COLO668 (cell line): ENCODE measurements around the gene MRO.
"Not testable (repeated sequence)": the region's sequence is repeated elsewhere in the genome, so short reads cannot be mapped to it uniquely, and the experiment has no call there.

Experiments used
- DNase-seq: peaks from one replicate; lab custom pipeline; 2025; ENCODE audit not compliant: unreplicated experiment; lab: John Stamatoyannopoulos, UW

MRO gene

DNA sequence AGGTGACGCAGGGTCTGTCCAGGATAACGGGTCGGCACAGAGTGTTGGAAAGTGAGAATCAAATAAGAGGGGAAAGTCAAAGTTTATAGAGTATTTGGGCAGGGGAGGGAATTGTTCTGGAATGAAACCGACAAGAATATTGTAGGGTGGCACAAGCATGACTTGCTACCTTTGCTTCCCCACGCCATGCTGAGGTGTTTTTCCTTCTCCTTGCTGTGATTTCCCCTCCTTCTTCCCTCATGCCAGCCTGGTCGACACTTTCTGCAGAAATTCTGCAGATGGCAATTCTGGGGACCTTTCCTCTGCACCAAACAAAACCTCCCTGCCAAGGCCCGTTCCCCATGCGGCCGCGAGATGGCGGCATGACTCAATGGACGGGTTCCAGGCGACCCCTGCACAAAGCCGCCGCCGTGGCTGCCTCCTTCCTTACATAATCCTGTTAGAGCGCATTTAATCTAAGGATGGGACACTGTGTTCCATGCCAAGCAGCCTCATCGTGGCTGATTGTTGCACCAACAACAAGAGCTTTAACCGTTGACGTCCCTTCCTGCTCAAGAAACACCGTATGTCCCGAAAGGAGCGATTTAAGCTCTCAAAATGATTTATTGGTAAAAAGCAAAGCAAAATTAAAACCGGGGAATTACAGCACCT lies at the start of gene MRO:
Gene MRO, minus strand, starts transcription at position 289 of the 651 bp plus-strand sequence. CDS start 10,616 bp downstream, outside the sequence.
- DNase-seq, result peak; percentile 84

DNA sequence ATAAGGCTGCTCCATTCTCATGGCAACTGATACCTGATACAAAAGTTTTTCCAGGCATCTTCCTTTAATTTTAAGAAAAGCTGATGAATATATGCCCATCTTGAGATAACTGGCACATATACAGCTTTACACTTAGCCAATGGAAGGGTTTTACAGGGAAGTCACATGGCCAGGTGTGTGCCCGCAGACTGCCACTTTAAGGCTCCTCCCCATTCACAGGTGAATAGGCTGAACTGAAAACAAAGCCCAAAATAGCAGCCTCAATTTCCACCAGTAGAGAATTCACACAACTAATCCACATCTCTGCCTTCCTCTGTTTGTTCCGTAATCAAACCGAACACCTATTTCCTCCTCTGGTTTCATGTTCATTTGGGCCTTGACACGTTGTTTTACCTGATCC lies 49.3 kb upstream of the MRO start:
- DNase-seq, result no peak

DNA sequence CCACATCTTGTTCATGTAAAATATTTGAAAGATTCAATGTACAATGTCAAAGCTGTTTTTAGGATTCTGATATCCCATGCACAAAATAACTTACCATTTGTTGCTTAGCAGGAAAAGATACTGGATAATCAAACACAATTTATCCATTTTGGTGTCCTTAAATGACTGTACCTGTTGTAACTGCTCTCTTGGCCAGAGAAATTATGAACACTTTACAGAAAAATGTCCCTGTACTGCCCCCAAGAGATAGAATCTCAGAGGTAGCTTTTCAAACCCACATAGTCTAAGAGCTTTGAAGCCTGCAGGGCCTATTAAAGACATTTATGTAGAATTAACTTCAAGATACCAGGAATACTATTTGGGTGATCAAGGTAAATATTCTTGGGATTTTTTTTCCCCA lies 46.9 kb upstream of the MRO start:
- no peak for DNase-seq

DNA sequence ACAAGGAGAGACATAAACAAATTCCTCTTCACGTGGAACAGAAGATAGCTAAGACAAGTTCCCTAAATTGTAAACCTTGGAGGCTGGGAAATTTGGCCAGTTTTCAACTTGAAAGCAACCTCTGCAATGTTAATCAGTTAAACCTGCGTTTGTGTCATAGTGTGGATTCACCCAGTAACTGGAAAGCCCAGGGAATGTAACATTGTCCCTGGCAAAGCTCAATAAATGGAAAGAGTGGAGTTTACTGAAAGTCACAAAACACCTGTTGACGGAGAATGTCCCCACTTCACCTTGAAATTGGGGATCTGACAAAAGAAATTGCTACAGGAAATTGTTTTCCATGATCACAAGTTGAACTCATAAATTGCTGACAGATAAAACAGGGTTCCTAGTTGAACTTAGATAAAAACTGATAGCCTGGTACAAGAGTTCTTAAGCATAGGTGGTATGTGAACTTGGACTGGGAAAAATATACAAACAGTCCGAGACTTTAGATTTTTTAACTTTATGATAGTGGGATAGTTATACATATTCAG lies 44.1 kb upstream of the MRO start:
- DNase-seq, result no peak

DNA sequence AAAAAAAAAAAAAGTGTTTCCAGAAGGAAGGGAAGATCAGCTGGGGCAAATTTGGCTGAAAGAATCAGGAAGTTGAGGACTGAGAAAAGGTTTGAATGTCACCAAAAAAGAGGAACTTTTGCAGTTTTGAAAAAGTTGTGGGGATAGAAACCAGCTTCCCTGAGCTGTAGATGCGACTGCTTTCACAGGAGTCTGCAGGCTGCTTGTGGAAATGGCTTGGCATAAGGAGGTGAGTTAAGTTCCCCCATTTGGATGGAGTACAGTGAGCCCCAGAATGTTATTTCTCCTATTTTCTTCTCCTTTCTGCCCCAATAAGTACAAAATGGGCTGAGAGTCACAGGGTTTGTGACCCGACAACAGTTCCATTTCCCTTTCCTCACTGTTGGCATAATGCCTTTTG lies 42.6 kb upstream of the MRO start:
- DNase-seq, result no peak

DNA sequence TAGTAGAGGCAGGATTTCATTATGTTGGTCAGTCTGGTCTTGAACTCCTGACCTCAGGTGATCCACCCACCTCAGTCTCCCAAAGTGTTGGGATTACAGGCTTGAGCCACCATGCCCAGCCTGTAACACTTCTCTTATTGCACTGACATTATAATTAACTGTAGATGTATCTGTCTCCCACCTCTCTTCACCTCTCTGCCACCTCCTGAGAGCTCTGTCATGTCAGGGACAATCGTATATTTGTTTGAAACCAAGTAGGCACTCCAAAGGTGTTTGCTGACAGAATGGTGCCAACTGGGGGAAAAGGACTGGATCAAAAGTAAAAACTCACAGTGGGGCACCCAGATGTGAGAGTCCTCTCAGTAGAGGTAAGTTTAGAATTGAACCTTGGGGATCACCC lies 41.8 kb upstream of the MRO start:
- no peak for DNase-seq

DNA sequence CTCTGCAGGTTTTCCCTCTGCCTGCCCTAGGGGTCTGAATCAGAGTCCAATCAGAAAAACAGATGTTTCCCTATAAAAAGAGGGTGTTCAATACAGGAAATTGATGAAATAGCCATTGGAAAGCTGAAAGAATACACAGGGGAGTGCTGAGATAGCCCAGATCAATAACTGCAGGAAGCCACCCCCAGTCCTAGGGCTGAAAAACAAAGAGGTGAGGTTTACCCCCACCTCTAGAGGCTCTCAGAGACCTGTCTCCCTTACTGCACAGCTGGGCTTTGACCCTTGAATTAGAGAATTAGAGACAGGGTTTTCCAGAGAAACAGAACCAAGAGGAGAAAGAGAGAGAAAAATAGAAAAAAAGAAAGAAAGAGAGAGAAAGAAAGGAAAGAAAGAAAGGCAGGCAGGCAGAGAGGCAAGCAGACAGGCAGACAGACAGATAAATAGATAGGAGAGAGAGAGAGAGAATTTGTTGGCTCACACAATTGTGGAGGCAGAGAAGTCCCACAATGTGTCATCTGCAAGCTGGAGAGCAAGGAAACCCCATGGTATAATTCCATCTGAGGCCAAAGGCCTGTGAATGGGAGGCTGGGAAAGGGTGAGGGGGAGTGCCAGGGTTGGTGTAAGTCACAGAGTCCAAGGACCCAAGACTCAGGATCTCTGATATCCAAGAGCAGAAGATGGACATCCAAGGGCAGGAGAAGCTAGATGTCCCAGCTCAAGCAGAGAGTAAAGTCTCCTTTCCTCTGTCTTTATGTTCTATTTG lies 40.2 kb upstream of the MRO start:
- no peak for DNase-seq

DNA sequence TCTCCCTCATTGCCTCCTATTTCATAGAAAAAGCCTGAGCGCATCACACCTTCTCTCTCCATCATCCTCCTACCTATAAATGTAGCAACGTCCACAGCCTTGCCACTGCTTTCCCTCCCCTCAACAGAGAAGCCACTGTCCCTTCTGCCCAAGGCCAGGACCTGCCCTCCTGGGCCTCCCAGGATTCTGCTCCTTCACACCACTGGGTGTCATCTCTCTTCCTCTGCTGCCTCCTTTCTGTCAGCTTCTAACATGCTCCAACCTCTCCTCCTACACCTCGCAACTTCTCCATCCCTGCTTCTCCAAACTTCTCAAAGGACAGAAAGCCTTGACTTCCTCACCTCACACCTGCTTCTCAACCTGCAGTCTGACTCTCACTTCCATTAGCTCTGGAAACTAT lies 37.9 kb upstream of the MRO start:
- no peak for DNase-seq

DNA sequence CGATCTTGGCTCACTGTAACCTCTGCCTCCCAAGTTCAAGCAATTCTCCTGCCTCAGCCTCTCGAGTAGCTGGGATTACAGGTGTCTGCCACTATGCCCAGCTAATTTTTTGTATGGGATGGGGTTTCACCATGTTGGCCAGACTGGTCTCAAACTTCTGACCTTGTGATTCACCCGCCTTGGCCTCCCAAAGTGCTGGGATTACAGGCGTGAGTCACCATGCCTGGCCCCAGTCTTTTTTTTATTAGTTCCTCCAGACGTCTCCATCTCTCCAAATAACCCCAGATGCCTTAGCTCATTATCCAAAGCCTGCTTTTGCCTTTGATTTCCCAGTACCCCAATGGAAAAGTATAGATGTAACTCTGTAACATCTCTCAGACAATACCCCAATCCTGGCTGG lies 37.4 kb upstream of the MRO start:
- not testable (repeated sequence) for DNase-seq

DNA sequence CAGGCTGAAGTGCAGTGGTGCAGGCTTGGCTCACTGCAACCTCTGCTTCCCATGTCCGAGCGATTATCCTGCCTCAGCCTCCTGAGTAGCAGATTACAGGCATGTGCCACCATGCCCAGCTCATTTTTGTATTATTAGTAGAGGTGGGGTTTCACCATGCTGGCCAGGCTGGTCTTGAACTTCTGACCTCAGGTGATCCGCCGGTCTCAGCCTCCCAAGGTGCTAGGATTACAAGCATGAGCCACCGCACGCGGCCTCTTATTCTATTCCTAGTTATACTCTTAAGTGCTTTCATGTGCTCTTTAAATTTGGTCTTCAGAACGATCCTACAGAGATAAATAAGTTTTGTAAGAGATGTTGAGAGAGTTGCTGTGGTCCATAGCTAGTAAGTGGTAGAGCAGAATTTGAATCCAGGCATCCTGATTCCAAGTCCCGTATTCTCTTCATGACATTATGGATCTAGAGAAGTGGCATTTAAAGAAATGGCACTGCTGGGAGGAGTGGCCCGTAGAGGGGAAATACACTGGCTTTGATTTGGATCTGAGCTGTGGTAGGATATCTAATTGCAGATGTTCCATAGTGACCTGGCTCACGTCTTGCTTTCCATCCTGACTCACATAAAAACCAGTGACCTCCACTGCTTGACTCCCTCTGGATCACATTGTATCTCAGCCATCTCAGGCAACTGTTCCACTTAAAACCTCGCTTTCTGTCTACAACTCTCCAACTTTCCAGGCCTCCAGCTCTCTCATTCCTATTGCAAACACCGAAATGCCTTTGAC lies 36.4 kb upstream of the MRO start:
- DNase-seq, result no peak

DNA sequence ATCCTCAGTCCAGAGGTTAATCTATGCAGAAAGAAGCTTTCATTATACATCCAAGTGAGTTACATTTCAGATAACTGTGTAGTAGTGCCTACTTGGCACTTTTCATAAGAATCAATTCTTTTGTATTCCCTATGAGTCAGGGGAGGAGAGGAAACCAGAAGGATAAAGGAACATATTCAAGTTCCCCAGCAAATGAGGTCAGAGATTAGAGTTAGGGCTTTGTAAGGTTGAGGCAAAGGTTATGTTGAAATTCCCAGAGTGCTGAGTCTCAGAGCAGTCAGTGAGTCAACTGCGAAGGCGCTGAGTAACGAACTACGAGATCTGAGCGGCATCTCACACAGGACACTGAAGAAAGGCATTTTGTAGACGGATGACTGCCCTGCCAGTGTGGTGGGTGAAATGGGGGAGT lies 34.1 kb upstream of the MRO start:
- no peak for DNase-seq

DNA sequence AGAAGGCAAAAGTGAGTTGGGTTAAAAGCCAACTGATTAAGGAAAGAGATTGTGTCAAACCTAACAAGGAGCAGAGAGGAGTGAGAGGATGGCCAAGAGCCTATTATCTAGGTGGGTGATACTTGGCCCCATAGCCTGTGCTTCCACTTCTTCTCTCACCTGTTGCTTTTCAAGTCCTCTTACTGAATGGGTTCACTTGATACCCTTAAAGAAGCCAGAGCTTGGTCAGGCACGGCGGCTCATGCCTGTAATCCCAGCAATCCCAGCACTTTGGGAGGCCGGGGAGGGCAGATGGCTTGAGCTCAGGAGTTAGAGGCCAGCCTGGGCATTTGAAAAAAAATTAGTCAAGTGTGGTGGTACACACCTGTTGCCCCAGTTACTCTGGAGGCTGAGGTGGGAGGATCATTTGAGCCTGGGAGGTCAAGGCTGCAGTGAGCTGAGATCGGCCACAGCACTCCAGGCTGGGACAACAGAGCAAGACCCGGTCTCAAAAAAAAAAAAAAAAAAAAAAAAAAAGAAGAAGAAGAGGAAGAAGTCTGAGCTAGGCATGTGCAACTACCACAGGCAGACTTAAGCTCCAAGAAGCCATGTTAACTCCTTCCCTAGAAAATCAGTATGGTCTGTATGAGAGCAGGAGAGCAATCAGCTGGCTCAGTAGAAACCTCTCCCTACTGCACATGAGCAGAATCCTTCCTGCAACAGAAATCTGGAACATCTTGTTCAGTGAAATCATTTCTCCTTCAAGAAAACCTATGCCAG lies 30.7 kb upstream of the MRO start:
- no peak for DNase-seq

DNA sequence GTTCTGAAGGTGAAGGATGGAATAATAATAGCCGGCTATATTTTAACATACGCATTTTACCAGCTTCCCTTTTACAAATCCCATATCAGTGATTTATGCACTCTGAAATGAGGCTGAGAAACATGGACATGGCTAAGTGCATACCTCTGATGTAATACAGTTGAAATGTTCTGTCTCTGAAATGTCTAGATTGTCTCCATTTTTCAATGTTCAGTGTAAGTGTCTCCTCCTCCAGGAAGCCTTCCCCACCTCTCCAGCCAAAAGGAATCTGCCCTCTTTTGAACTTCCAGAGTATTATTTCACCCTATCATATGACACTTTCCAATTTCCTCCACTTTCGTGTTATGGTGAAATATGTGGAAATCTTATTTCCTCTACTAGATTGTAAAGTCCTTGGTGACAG lies 29.6 kb upstream of the MRO start:
- DNase-seq, result no peak

DNA sequence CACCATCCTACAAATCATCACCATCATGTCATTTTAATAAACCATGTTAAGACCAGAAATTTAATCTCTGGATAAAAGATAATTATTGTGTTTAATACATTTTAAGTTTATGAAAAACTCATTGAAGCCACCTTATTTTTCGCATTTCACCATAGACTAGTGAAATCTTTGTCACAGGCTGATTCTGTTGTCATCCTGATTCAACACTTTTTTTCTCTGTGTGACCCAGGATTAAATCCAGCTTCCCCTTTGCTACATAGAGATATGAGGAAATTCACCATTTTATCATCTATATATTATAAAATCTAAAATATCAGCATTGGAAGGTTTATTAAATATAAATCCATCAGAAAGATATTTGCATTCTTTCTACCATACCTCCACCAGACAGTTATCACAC lies 29.2 kb upstream of the MRO start:
- no peak for DNase-seq

DNA sequence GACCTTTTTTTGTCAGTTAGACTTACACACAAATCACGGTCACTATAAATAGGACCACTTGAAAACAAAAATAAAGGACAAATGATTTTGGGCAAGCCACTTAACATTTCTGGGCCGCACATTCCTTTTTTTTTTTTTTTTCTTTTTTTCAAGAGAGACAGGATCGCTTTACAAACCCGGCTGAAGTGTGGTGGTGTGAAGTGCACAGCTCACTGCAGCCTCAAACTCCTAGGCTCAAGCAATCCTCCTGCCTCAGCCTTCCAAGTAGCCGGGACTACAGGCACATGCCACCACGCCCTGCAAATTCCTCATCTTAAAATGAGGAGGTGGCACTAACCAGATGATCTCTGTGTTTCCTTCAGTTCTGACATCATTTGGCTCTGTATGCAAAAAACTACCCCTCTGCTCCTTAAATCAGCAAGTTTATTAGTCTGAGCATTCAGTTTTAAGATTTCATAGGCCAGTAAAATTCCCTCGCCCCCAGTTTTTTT lies 28.3 kb upstream of the MRO start:
- DNase-seq, result no peak

DNA sequence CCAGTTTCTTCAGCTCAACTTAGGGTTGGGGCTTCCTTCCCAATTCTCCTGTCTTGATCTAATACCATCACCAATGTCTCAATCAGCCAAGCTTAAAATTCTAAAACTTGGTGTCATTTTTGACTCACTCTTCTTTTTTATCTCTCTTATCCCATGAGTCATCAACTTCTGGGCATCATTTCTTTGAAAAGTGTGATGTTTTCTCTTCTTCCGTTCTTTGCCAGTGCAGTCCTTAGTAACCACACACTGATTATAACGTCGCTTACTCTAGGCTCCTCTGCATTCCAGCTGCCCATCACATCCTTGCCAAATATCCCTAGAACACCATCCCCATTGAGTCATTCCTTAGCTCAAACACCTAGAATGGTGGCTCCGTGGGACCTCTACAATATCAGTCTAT lies 27.4 kb upstream of the MRO start:
- DNase-seq, result no peak

DNA sequence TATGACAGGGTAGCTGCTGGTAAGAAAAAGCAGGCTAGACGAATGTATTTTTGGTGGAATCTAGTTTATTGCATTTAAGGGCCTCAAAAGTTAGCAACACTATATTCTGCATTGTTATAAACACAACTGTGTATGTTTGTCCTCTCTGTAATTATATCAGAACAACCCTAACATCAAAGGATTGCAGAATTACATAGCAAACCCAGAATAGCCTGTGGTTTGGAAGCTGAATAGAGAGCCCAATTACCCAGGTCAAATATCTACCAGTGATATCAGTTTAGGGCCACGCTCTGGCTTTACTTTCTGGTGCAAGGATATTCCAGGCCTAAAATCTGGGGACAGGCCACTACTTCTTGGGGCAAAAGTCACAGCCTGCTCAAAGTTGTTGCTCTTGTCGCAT lies 25.1 kb upstream of the MRO start:
- no peak for DNase-seq

DNA sequence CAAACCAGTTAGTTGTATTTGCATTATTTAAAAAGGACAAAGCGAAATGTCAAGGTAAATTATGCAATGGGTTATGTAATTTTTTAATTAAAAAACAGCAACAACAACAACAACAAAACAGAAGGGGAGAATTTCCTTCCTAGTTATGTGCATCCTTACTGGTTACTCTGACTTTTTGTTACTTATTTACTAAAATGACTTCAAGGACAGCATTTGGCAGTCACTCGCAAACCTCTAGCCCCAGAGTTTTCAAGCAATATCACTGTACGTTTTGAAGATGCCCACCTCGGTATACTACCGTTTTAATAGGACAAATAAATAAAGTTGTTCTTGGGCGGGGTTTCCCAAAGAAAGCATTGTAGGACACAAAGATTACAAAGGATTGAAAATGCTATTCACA lies 24.7 kb upstream of the MRO start:
- DNase-seq, result no peak

DNA sequence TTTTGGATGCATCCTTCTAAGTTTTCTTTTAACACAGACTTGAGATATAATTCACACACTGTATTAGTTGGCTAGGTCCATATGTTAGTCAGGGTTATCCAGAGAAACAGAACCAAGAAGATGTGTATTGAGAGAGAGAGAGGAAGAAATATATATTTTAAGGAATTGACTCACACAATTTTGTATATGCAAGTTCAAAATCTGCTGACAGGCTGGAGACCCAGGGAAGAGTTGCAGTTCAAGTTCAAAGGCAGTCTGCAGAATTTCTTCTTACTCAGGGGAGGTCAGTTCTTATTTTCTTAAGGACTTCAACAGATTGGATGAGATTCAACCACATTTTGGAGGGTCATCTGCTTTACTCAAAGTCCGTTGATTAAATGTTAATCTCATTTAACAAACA lies 23.0 kb upstream of the MRO start:
- no peak for DNase-seq

DNA sequence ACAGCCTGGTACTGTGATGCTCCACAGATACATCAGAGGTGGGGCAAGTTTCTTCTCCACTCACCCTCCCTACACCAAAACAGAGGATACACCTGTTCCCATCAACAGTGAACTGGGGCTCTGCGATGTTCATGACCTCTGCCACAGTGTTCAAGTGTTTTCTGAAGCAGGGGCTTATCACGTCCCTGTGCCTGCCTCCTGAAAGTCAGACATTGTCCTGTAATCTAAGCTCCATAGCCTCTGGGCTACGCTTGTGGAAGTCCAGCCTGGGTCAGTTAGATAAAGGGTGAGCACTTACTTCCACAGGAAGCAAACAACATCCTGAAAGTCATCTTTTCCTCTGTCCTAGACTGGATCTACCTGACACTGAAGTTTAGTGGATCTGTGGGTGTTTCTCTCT lies 20.2 kb upstream of the MRO start:
- no peak for DNase-seq

DNA sequence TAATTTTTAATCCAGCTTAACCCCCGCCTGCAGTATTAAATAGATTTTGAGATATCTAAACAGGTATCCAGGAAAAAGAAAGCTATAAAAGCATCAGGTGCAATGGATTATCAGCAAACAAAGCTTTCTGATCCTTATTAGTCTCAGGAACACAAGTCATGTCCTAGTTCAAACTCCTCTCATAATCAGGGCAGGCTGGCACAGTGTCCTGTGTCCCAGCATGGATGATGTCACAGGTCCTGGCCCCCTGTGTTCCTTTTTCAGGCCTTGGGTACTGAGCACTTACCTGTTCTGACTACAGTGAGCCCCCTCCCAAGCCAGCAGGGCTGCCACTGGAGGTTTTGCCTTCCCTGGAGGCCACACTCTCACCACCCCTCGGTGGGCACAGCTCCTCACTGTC lies 19.5 kb upstream of the MRO start:
- no peak for DNase-seq
